HG03097 (cell line): ENCODE measurements around the gene UCK1.

ENCODE experiments used
- ATAC-seq: cut with Tn5 transposase; IDR thresholded peaks from one replicate; pipeline ENCODE4 v1.9.1; 2021; ENCODE audit not compliant: unreplicated experiment, low FRiP score

UCK1 gene

GRCh38 chr9:131478421-131478868, 52.6 kb downstream of the UCK1 start:
- ATAC-seq: no peak

GRCh38 chr9:131477816-131478419, 53.1 kb downstream of the UCK1 start:
- no peak for ATAC-seq

- ATAC-seq: no peak
These were observed 53.7 kb downstream of the UCK1 start for GRCh38 chr9:131477367-131477766.

GRCh38 chr9:131476777-131477345, 54.2 kb downstream of the UCK1 start:
- no peak for ATAC-seq

GRCh38 chr9:131475956-131476776, 54.9 kb downstream of the UCK1 start:
- no peak for ATAC-seq

GRCh38 chr9:131475111-131475955, 55.7 kb downstream of the UCK1 start:
- no peak for ATAC-seq

GRCh38 chr9:131474711-131475110, 56.4 kb downstream of the UCK1 start:
- no peak for ATAC-seq

GRCh38 chr9:131473891-131474290, 57.2 kb downstream of the UCK1 start:
- no peak for ATAC-seq
